Stimulated activated CD8-positive, alpha-beta memory T cell treated with anti-CD3 and anti-CD28 coated beads, Interleukin-15, amount 100 ng/mL, for 1 hour (primary cell): ENCODE measurements around the gene LINC00305.

Source experiments
- DNase-seq: peaks from one replicate; pipeline ENCODE4 v3.0.0-alpha.2; 2020; ENCODE audit warnings: low read depth

Gene LINC00305

GRCh38 chr18:64148988-64149387 is at the start of gene LINC00305:
Gene LINC00305, minus strand, starts transcription at chr18:64149088.
- no peak for DNase-seq

GRCh38 chr18:64191069-64191468 is 42.2 kb upstream of the LINC00305 start:
- no peak for DNase-seq

GRCh38 chr18:64185987-64186386 is 37.1 kb upstream of the LINC00305 start:
- no peak for DNase-seq

GRCh38 chr18:64183665-64184064 is 34.8 kb upstream of the LINC00305 start:
- no peak for DNase-seq

- DNase-seq, result no peak
Observed at GRCh38 chr18:64180617-64181016, 31.7 kb upstream of the LINC00305 start.

- no peak for DNase-seq
Observed at GRCh38 chr18:64180171-64180570, 31.3 kb upstream of the LINC00305 start.

GRCh38 chr18:64179556-64180080 is 30.7 kb upstream of the LINC00305 start:
- no peak for DNase-seq

GRCh38 chr18:64178860-64179259 is 30.0 kb upstream of the LINC00305 start:
- DNase-seq, result no peak

- no peak for DNase-seq
Observed at GRCh38 chr18:64175432-64175831, 26.5 kb upstream of the LINC00305 start.

- DNase-seq, result no peak
Observed at GRCh38 chr18:64171576-64171975, 22.7 kb upstream of the LINC00305 start.

GRCh38 chr18:64167408-64167925 is 18.6 kb upstream of the LINC00305 start:
- DNase-seq, result no peak

- DNase-seq, result no peak
Observed at GRCh38 chr18:64165906-64166305, 17.0 kb upstream of the LINC00305 start.

- no peak for DNase-seq
Observed at GRCh38 chr18:64164883-64165282, 16.0 kb upstream of the LINC00305 start.

- no peak for DNase-seq
Observed at GRCh38 chr18:64149916-64150438, 1.1 kb upstream of the LINC00305 start.

GRCh38 chr18:64142904-64143303 is 6.0 kb downstream of the LINC00305 start:
- no peak for DNase-seq

- DNase-seq, result no peak
Observed at GRCh38 chr18:64137914-64138313, 11.0 kb downstream of the LINC00305 start.

- DNase-seq, result no peak
Observed at GRCh38 chr18:64134044-64134747, 14.7 kb downstream of the LINC00305 start.

GRCh38 chr18:64132871-64133270 is 16.0 kb downstream of the LINC00305 start:
- DNase-seq, result no peak

GRCh38 chr18:64131314-64131713 is 17.6 kb downstream of the LINC00305 start:
- DNase-seq, result no peak

- DNase-seq, result no peak
Observed at GRCh38 chr18:64127172-64127571, 21.7 kb downstream of the LINC00305 start.

GRCh38 chr18:64119916-64120315 is 29.0 kb downstream of the LINC00305 start:
- DNase-seq, result no peak

- DNase-seq, result no peak
Observed at GRCh38 chr18:64118406-64118805, 30.5 kb downstream of the LINC00305 start.

- DNase-seq, result no peak
Observed at GRCh38 chr18:64116571-64117175, 32.2 kb downstream of the LINC00305 start.
